Trophoblast cell (in vitro differentiated cells and primary cell): Measurements from ENCODE around the gene SYNGR3.

Source experiments
- DNase-seq, 2 donors: peaks; one replicate each; pipeline ENCODE4 v3.0.0-alpha.2; 2016
- H2AFZ ChIP-seq: 2 replicates; pipeline ENCODE4 v1.6.1; 2013; ENCODE audit warnings: low read length, moderate library complexity, mild to moderate bottlenecking; ENCODE audit not compliant: insufficient read depth, poor library complexity
- H2AK5ac ChIP-seq: 2 replicates; pipeline ENCODE4 v1.6.1; 2013; ENCODE audit warnings: mild to moderate bottlenecking, low read length
- H2BK120ac ChIP-seq: 2 replicates; pipeline ENCODE4 v1.6.1; 2013; ENCODE audit warnings: low read length, mild to moderate bottlenecking, moderate library complexity; ENCODE audit not compliant: insufficient read depth, poor library complexity
- H2BK12ac ChIP-seq: 2 replicates; pipeline ENCODE4 v1.6.1; 2013; ENCODE audit warnings: mild to moderate bottlenecking, low read length, moderate library complexity
- H2BK5ac ChIP-seq: 2 replicates; pipeline ENCODE4 v1.6.1; 2013; ENCODE audit warnings: low read length, low read depth, moderate library complexity, mild to moderate bottlenecking; ENCODE audit not compliant: poor library complexity
- H3K14ac ChIP-seq: 2 replicates; pipeline ENCODE4 v1.6.1; 2013; ENCODE audit warnings: mild to moderate bottlenecking, low read length
- H3K18ac ChIP-seq: 2 replicates; pipeline ENCODE4 v1.6.1; 2013; ENCODE audit warnings: mild to moderate bottlenecking, low read length
- H3K23ac ChIP-seq: 2 replicates; pipeline ENCODE4 v1.6.1; 2013; ENCODE audit warnings: low read length
- H3K27ac ChIP-seq: 2 replicates; pipeline ENCODE4 v1.5.1; 2013; ENCODE audit warnings: low read depth, mild to moderate bottlenecking, inconsistent platforms, low read length, moderate library complexity
- H3K27me3 ChIP-seq: 2 replicates; pipeline ENCODE4 v1.6.1; 2013; ENCODE audit warnings: inconsistent platforms, mild to moderate bottlenecking, low read length, moderate library complexity; ENCODE audit not compliant: insufficient read depth
- H3K36me3 ChIP-seq, 2 experiments: 1 replicate in 1 of 2; 2 replicates in 1 of 2; pipeline ENCODE4 v1.6.1; 2013; ENCODE audit warnings: low read length in 2 of 2, mild to moderate bottlenecking in 2 of 2, moderate library complexity in 1 of 2; ENCODE audit not compliant: insufficient read depth in 2 of 2, control insufficient read depth in 1 of 2
- H3K4ac ChIP-seq: 2 replicates; pipeline ENCODE4 v1.6.1; 2013; ENCODE audit warnings: low read depth, mild to moderate bottlenecking, low read length, moderate library complexity
- H3K4me1 ChIP-seq, 2 experiments: 1 replicate in 1 of 2; 2 replicates in 1 of 2; pipeline ENCODE4 v1.6.1; 2013; ENCODE audit warnings: low read length in 2 of 2, mild to moderate bottlenecking in 2 of 2, moderate library complexity in 1 of 2; ENCODE audit not compliant: insufficient read depth in 2 of 2, control insufficient read depth in 1 of 2
- H3K4me2 ChIP-seq: 2 replicates; pipeline ENCODE4 v1.6.1; 2013; ENCODE audit warnings: inconsistent platforms, mild to moderate bottlenecking, low read length, moderate library complexity
- H3K4me3 ChIP-seq: 2 replicates; pipeline ENCODE4 v1.5.1; 2013; ENCODE audit warnings: mild to moderate bottlenecking, low read depth, low read length, inconsistent platforms
- H3K79me1 ChIP-seq: one replicate; pipeline ENCODE4 v1.6.1; 2013; ENCODE audit warnings: low read length
- H3K79me2 ChIP-seq: 2 replicates; pipeline ENCODE4 v1.6.1; 2013; ENCODE audit warnings: low read length, mild to moderate bottlenecking; ENCODE audit not compliant: control insufficient read depth, insufficient read depth, poor library complexity
- H3K9ac ChIP-seq: 2 replicates; pipeline ENCODE4 v1.6.1; 2013; ENCODE audit warnings: mild to moderate bottlenecking, low read length
- H3K9me3 ChIP-seq: 2 replicates; pipeline ENCODE4 v1.6.1; 2013; ENCODE audit warnings: low read depth, mild to moderate bottlenecking, control low read depth, inconsistent platforms, low read length; ENCODE audit not compliant: insufficient read depth
- H4K12ac ChIP-seq: 2 replicates; pipeline ENCODE4 v1.6.1; 2013; ENCODE audit warnings: low read depth, mild to moderate bottlenecking, low read length, moderate library complexity
- H4K8ac ChIP-seq: 2 replicates; pipeline ENCODE4 v1.6.1; 2013; ENCODE audit warnings: low read depth, mild to moderate bottlenecking, low read length, moderate library complexity
- H4K91ac ChIP-seq: one replicate; pipeline ENCODE4 v1.6.1; 2013; ENCODE audit warnings: low read depth, mild to moderate bottlenecking, low read length, moderate library complexity
- WGBS: extraction: QIAGEN DNeasy Blood & Tissue Kit; methylation state at CpG from one replicate; pipeline ENCODE4 v1.1.7; 2013; ENCODE audit warnings: missing lambda C conversion rate; ENCODE audit not compliant: insufficient read length, insufficient coverage; ENCODE audit errors: extremely low coverage; 5-methylcytosine and 5-hydroxymethylcytosine counted together

SYNGR3 gene

GRCh38 chr16:1978476-1979120 is 11.2 kb upstream of the SYNGR3 start:
- peak overlapping the region; percentile 15 for H3K14ac ChIP-seq
- H2BK120ac ChIP-seq, result no peak overlapping the region
- peak overlapping the region; percentile 43 for H3K9ac ChIP-seq
- peak overlapping the region; percentile 66 for H3K4me2 ChIP-seq
- H4K12ac ChIP-seq, result no peak overlapping the region
- H2AK5ac ChIP-seq, result peak overlapping the region; percentile 5
- H3K36me3 ChIP-seq, result peaks cover 44 to 46% of the 10 kb centered on the region in 2 experiments
- no peak for DNase-seq
- WGBS, result no CpG with 5 or more reads among the region's 37 CpGs
- no peak overlapping the region for H3K18ac ChIP-seq
- H3K79me1 ChIP-seq, result peaks cover 3% of the 10 kb centered on the region
- no peak overlapping the region for H3K4ac ChIP-seq
- H2BK5ac ChIP-seq, result no peak overlapping the region
- H3K4me1 ChIP-seq, result peaks cover 10 to 15% of the 10 kb centered on the region in 2 experiments
- H3K23ac ChIP-seq, result no peak overlapping the region
- H2AFZ ChIP-seq, result no peak overlapping the region
- no peak overlapping the region for H3K27ac ChIP-seq
- no peaks in the 10 kb centered on the region for H3K79me2 ChIP-seq
- H3K9me3 ChIP-seq, result peaks cover 8% of the 10 kb centered on the region
- peak overlapping the region; percentile 47 for H4K8ac ChIP-seq
- H4K91ac ChIP-seq, result peak overlapping the region; percentile 23
- H2BK12ac ChIP-seq, result no peak overlapping the region
- peaks cover 37% of the 10 kb centered on the region for H3K27me3 ChIP-seq
- H3K4me3 ChIP-seq, result peak overlapping the region; percentile 40

- Histone ChIP-seq H3K4me2 (peak overlapping the region; percentile 66), H3K4me1 (peaks cover 10 to 17% of the 10 kb centered on the region in 2 experiments), H3K27ac (no peak overlapping the region), H2BK12ac (no peak overlapping the region), H3K36me3 (peaks cover 40 to 41% of the 10 kb centered on the region in 2 experiments), H2AFZ (peak overlapping the region; percentile 13), H3K9ac (no peak overlapping the region), H3K79me2 (peaks cover under 1% of the 10 kb centered on the region), H3K18ac (peak overlapping the region; percentile 17), H4K91ac (peak overlapping the region; percentile 23), H3K4ac (no peak overlapping the region), H2BK5ac (no peak overlapping the region), H3K14ac (peak overlapping the region; percentile 13), H2BK120ac (peak overlapping the region; percentile 43), H3K23ac (no peak overlapping the region), H4K12ac (peak overlapping the region; percentile 15), H4K8ac (peak overlapping the region; percentile 20), H3K9me3 (peaks cover 8% of the 10 kb centered on the region), H3K27me3 (peaks cover 37% of the 10 kb centered on the region), H2AK5ac (no peak overlapping the region), H3K4me3 (peak overlapping the region; percentile 48), H3K79me1 (peaks cover 6% of the 10 kb centered on the region)
- WGBS, result no CpG with 5 or more reads among the region's 70 CpGs
- DNase-seq, result peak; percentile 95
Observed at GRCh38 chr16:1979271-1980029, 10.3 kb upstream of the SYNGR3 start.

DNA sequence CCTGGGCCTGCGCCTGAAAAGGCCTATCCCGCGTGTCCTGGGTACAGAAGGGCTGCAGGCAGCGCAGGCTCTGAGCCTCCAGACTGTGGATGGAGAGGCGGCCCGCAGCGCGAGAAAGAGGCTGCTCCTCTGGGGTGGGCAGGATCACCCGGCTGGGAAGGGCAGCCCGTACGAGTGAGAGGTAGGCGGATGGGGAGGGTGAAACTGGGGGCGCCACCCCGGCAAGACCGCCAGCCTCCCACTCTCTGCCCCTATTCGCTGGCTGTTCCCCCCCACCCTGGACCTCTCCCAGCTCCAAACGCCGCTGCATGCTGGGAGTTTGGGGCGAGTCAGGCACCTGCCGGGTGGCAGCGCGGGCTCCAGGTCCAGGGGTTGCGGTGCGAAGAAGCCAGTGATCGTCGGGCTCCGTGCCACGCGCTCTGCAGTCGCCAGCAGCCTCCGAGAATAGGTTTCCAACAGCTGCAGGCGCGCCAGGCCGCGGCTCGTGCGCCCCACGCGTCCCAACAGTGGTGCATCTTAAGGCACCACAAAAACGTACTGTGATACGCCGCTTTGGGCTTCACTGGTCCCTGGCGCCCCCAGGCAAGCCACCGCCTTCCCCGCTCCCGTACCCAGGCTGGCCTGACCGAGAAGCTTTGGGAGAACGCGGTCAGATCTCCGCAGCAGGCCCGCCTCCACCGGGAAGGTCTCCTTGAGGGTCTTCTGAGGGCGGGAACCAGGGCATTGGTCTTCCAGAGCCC is 9.6 kb upstream of the SYNGR3 start:
- H3K4ac ChIP-seq, result no peak overlapping the region
- no peak overlapping the region for H2AK5ac ChIP-seq
- H2AFZ ChIP-seq, result no peak overlapping the region
- no peak overlapping the region for H3K23ac ChIP-seq
- H3K14ac ChIP-seq, result no peak overlapping the region
- WGBS, result no CpG with 5 or more reads among the region's 53 CpGs
- H3K4me1 ChIP-seq, result peaks cover 15 to 22% of the 10 kb centered on the region in 2 experiments
- no peak overlapping the region for H4K91ac ChIP-seq
- no peak overlapping the region for H3K9ac ChIP-seq
- H3K4me2 ChIP-seq, result peak overlapping the region; percentile 66
- H4K12ac ChIP-seq, result no peak overlapping the region
- peaks cover 37% of the 10 kb centered on the region for H3K27me3 ChIP-seq
- no peak overlapping the region for H3K18ac ChIP-seq
- H2BK120ac ChIP-seq, result no peak overlapping the region
- no peak overlapping the region for H2BK12ac ChIP-seq
- H4K8ac ChIP-seq, result no peak overlapping the region
- H3K79me1 ChIP-seq, result peaks cover 8% of the 10 kb centered on the region
- H3K27ac ChIP-seq, result no peak overlapping the region
- H2BK5ac ChIP-seq, result no peak overlapping the region
- peak in 1 of 2 donors; percentile 42 for DNase-seq
- H3K36me3 ChIP-seq, result peaks cover 33% of the 10 kb centered on the region in 2 experiments
- H3K9me3 ChIP-seq, result peaks cover 8% of the 10 kb centered on the region
- peaks cover 2% of the 10 kb centered on the region for H3K79me2 ChIP-seq
- H3K4me3 ChIP-seq, result no peak overlapping the region

DNA sequence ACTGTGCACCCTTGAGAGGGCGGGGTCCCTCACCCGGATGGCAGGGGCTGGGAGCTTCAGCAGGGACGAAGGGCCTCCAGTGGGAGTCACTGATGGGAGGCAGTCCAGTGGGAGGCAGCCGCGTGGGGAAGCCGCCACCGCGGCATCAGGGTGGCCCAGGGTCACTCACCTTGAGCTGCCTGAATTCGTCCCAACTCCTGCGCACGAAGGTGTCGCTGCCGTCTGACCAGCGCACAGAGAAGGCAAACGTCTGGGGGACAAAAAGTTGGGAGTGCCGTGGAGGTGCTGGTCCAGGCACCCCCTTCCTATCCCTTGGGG is 9.0 kb upstream of the SYNGR3 start:
- Histone ChIP-seq H4K8ac (no peak overlapping the region), H2BK5ac (no peak overlapping the region), H4K91ac (no peak overlapping the region), H3K14ac (no peak overlapping the region), H3K9ac (no peak overlapping the region), H3K79me1 (peaks cover 8% of the 10 kb centered on the region), H2BK120ac (no peak overlapping the region), H2AFZ (no peak overlapping the region), H3K23ac (no peak overlapping the region), H3K4ac (no peak overlapping the region), H4K12ac (no peak overlapping the region), H3K27me3 (peaks cover 37% of the 10 kb centered on the region), H3K79me2 (peaks cover 2% of the 10 kb centered on the region), H3K4me2 (no peak overlapping the region), H3K4me1 (peaks cover 18 to 25% of the 10 kb centered on the region in 2 experiments), H3K9me3 (peaks cover 8% of the 10 kb centered on the region), H3K27ac (no peak overlapping the region), H3K36me3 (peaks cover 33% of the 10 kb centered on the region in 2 experiments), H2AK5ac (no peak overlapping the region), H2BK12ac (no peak overlapping the region), H3K4me3 (no peak overlapping the region), H3K18ac (no peak overlapping the region)
- WGBS, result no CpG with 5 or more reads among the region's 16 CpGs
- no peak for DNase-seq
